HG03521 (cell line): ENCODE measurements around the gene LDLRAD2.
"Not testable (repeated sequence)": the region's sequence is repeated elsewhere in the genome, so short reads cannot be mapped to it uniquely, and the experiment has no call there.

Experiments
- ATAC-seq: cut with Tn5 transposase; IDR thresholded peaks from one replicate; pipeline ENCODE4 v1.9.1; 2021; ENCODE audit warnings: mild to moderate bottlenecking, moderate library complexity; ENCODE audit not compliant: unreplicated experiment

Gene LDLRAD2

DNA sequence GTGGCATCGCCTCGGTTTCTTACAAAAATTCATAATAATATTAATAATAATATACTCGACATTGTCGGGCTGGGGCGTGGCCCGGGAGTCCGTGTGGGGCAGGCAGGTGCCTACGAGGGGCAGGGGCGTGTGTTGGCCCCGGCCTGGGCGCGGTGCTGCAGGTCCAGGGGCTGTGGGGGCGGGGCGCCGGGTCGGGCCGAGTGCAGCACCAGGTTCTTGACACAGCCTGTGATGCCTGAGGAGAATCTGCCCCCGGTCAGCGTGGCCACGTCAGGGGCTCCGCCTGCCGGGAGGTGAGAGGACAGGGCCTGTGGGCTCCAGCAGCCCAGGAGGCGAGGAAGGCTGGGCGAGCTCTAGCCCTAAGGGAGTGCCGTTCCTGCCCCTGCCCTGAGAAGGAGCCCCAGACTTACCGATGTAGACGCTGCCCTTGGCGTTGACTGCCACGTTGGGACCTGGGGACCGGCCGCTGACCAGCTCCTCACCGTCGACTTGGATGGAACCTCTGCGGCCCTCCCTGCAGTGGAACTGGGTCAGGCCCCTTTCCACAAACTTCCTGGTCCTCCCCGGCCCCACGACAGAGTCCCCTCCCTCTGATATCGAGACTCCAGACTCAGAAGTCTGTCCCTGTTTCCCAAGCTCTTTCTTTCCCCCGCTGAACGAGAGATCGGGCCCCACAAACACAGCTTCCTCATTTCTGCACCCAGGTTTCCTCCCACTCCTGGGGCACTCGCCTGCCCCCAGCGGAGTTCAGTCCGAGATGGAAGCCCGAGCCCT, 11.3 kb downstream of the LDLRAD2 start:
- no peak for ATAC-seq

DNA sequence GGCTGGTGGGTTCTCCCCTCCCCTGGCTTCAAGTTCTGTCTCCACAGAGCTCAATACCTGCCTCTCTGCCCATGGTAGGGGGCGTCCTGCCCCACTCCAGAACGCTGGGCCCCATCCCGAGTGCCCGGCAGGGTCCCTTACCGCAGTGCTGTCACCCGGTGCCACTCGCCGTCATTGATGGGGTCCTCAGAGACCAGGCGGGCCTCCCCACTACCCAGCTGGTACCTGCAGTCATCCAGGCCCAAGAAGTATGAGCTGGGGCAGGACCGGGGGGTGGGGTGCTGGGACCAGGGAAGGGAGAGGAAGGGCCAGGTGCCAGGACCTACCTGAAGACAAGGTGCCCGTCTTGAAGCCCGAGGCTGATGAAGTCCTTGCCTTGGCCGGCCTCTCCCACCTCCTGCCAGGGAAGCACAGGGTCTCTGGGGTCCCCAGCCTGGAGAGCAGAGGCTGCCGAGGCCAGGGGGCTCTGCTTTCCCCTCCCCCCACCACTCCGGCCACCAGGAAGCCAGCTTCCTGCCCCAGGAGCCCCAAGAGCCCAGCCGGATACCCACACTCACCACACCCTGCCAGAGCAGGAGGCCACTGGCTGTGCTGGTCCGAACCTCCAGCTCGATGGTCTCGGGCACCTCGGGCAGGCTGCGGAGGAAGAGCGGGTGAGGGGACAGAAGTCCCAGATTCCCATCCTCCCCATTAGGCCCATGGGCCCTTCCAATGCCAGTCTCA, 12.1 kb downstream of the LDLRAD2 start:
- ATAC-seq, result no peak

DNA sequence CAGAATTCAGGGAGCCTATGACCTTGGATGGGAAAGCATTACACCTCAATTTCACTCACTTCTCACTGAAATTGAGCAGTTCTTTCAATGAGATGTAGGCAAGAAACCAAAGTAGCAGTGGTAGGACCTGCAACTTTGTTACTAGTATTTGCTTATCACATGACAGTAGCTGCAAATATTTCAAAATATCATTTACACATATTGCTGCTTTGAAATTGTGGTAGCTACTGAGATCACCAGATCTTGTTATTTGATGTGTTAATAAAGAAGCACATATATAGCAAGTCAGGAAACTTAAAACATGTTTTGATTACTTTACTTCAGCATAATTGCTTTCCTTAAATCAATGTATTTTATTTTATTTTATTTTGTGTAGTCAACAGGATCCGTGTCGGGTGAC, 12.9 kb downstream of the LDLRAD2 start:
- no peak for ATAC-seq

DNA sequence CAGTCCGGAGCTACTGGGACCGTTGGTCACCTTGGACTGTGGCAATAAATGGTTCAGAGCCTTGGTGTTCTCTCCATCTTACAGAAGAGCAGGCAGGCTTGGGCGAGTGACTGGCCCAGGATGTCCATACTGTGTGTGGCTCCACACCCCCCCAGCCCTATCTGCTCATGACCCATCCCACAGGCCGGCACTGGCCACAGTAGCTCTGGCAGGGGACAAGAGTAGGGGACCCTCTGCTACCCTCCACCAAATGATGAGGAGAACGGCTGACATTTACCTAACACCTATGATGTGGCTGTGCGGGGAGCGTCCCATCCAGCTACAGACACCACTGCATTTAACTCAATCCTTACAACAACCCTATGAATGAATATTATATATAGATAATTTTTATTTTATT, 13.3 kb downstream of the LDLRAD2 start:
- no peak for ATAC-seq

DNA sequence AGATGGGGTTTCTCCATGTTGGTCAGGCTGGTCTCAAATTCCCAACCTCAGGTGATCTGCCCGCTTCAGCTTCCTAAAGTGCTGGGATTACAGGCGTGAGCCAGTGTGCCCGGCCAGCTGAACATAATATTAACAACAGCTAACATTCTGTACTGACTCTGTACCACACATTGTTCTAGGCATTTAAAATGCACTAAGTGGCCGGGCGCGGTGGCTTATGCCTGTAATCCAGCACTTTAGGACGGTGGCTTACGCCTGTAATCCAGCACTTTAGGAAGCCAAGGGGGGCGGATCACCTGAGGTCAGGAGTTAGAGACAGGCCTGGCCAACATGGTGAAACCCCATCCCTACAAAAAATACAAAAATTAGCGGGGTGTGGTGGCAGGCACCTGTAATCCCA, 14.6 kb downstream of the LDLRAD2 start:
- not testable (repeated sequence) for ATAC-seq

DNA sequence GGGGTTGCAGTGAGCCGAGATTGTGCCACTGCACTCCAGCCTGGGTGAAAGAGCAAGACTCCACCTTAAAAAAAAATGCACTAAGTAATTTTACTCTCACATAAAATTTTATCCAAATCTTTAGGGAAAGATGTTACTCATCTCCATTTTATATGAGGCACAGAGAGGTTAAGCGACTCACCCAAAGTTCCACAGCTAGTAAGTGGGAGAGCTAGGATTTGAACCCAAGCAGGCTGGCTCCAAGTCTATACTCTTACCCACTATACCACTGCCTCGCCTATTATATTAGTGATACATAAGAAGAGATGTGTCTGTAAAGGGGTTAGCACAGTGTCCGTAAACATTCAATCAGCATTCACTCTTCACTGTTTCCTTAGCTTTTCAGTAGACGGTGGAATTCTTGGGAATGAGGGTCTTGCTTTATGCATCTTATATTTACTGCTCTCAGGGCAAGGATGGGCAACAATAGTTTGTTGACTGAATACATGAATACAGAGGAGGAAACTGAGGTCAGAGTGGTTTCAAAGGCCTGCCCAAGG, 15.1 kb downstream of the LDLRAD2 start:
- no peak for ATAC-seq

DNA sequence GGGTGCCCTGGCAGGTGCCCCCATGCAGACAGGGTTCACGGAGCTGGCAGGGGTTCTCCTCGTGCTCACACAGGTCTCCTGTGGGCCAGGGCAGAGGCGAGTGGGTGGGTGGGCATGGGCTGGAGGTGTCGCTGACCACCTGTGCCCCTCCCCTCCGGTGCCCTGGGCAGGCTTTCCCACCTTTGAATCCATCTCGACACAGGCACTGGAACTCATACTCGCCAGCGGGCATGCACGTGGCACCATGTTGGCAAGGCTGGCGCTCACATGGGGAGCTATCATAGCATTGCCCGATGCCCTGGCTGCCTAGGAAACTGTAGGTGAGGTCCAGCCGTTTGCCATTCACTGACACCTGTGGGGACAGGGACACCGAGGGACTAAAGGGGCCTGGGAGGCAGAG, 16.0 kb downstream of the LDLRAD2 start:
- ATAC-seq, result no peak

DNA sequence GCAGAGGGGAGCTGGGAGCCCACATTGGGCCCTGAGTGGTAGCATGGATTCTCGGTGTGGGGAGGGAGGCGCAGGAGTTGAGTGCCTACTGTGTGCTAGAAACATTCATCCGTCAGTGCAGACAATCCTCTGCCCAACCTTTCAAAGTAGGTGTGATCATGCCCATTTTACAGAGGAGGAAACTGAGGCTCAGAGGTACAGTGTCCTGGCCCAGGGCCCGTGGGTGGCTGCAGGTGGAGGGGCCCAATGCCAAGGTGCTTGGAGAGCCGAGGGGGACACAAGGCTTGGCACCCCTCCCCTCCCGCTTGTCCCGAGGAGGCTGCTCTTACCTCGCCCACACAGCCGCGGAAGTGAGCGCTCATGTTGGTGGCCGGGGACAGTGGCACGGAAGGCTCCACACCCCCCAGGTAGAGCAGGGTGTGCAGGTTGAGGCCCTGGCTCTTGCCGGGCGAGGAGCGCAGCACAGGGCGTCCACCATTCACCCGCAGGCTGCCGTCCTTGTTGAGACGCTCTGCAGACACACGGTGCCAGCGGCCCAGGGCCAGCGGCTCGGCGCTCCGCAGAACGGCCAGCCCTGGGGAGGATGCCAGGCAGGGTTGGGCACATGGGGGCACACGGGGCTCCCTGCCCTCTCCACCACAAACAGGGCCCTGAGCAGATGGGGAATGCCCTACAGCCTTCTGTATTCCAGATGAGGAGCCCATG, 16.6 kb downstream of the LDLRAD2 start:
- ATAC-seq, result no peak

DNA sequence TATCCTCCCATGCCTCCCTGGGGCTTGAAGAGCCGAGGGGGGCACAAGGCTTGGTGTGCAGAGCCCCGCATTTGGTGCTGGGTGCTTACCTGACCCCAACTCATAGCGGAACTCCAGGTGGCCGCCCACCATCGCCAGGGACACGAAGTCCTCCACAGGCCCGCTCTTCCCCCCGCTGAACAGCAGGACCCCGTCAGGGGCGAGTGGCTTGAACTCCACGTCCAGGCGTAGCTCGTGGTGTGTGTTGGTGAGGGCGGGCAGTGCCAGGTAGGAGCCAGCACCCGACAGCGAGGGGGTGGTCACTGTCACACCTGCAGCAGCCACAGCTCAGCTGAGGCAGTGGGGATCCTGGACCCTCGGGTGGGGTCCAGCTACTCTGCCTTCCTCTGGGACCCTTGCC, 17.2 kb downstream of the LDLRAD2 start:
- no peak for ATAC-seq

DNA sequence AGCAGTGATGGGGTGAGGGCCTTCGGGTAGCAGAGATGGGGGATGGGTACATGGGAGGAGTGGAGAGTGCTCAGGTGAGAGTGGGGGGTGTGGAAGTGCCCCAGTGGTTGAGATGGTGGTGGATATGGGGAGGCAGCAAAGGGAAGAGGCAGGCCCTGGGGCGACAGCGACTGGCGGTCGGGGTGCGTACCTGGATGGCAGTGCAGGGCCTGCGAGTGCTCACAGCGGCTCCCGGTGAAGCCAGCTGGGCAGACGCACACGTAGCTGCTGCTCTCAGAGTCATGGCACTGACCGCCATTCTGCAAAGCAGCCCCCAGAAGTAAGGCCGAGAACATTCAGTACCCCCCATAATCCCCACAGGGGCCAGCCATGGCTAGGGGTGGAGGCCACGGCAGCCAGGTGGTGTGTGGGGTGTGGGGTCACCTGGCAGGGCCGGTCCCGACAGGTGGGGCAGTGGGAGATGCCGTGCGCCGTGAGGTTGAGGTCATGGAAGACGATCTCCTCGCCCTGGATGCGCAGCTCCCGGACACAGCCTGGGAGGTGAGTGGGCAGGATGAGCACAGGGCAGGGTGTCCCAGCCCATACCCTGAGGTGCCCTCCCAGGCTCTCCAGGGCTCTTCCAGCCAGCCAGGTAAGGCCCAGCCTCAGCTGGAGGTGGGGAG, 18.9 kb downstream of the LDLRAD2 start:
- no peak for ATAC-seq

DNA sequence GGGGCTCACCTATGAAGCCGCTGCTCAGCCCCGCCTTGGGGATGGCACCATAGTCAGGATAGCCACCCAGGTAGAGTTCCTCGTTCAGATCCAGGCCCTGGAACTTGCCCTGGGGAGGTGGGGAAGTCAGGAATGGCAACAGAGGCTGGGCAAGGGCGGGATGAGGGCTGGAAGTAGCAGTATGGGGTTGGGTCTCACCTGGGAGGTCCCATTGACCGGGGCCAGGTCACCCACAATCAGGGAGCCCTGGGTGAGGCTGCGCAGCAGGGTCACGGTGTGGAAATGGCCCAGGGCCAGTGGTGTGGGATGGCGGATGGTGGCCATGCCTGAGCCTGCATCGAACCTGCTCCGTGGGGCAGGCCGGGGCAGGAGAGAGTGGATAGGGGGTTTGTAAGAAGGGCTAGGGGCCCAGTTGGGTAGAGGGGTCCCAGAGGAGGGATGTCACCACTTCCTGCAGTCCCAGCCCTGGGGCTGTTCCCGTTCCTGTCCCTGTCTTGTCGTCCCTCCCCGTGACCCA, 19.4 kb downstream of the LDLRAD2 start:
- no peak for ATAC-seq

DNA sequence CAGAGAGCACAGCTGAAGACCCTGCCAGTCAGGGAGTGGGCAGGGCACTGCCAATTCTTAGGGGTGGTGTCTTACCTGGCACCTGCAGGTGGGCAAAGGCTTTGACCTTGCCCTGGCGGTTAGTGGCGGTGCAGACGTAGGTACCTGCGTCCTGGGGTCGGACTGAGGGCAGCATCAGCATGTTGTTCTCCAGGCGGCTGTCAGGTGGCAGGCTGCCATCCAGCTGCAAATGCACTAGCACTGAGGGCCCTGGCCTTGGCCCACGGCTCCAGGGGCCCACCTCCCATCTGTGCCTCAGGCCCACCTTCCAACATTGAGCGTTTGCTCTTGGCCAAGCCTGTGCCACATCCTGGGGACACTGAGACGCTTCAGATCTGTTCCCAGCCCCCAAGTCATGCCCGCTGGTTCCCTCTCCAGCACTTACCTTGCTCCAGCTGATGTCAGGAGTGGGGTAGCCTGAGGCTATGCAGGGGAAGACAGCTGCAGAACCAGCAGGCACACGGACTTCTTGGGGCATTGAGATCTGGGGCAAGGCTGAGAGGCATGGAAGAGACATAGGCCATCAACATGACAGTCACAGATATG, 21.4 kb downstream of the LDLRAD2 start:
- no peak for ATAC-seq

DNA sequence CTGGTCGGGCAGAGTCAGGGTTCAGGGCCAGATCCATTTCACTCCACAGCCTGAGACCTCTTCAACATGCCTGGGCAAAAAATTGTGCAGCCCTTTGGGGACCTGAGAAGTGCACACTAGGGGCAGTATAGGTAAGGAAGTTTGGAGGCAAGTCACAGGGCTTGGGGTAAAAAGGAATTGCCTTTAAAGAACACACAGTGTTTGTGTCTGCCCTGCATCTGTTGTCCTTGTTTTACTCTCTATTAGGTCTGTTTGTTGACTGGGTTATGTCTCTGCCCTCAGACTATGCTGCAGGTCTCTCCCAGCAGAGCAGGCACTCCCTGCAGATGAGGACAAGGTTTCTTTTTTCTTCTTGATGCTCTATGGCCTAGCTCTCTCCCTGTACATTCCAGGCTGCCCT, 22.0 kb downstream of the LDLRAD2 start:
- ATAC-seq, result no peak

DNA sequence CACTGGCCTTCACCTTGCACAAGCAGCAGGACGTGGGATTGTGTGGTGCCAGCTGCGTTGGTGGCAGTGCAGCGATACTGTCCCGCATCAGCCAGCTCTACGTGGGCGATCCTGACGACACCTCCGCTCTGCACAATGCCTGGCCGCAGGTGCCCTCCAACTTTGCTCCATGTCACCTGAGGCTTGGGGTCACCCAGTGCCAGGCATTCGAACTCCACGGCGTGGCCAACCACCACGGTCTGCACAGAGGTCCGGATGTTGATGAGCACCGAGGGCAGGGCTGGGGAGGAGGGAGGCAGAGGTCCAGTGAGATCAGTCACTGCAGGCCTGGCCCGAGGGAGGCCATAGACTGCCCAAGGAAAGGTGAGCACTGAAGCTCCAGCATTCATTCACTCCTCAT, 22.6 kb downstream of the LDLRAD2 start:
- no peak for ATAC-seq

DNA sequence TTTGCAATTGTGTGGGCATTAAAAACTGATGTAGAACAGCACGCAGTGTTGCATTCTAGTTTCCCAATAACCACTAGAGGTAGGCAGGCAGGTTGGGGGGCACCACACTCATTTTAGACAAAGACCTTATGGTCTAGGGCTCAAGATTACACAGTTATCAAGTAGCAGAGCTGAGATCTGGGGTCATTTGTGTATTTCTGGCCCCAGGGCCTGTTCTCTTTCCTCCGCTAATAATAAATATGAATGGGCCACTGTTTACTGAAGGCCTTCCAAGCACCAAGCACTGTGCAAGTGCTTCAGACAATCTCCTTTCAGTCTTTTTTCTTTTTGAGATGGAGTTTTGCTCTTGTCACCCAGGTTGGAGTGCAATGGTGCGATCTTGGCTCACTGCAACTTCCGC, 23.9 kb downstream of the LDLRAD2 start:
- no peak for ATAC-seq

DNA sequence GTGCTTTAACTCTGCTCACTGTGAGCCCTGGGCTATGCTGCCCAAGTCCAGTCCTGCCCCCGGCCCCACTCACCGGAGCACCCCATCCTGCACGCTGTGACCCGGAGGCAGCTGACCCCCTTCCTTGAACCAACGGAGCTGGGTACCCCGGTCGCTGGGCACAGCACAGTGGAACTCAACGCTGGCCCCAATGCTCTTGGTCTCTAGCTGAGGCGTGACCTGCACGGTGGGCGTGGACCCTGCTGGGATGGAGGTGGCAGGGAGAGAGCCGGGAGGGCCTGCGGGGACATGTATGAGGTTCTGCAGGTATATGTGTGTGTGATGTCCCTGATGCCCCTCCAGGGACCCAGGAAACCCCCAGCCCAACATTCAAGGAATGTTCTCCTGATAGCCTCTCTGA, 24.7 kb downstream of the LDLRAD2 start:
- no peak for ATAC-seq

DNA sequence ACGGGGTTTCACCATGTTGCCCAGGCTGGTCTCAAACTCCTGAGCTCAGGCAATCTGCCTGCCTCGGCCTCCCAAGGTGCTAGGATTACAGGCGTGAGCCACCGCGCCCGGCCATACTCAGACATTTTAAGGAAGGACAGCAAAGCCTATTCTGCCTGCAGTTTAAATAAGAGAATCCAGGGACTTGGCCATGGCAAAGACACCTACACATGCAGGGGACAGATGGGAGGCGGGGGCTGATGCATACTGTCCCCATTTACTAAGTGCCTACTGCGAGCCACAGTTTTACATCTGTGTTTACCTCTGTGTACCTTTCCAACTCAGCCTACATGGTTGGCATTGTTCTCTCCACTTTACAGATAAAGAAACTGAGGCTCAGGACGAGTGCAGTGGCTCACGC, 25.4 kb downstream of the LDLRAD2 start:
- ATAC-seq, result no peak

DNA sequence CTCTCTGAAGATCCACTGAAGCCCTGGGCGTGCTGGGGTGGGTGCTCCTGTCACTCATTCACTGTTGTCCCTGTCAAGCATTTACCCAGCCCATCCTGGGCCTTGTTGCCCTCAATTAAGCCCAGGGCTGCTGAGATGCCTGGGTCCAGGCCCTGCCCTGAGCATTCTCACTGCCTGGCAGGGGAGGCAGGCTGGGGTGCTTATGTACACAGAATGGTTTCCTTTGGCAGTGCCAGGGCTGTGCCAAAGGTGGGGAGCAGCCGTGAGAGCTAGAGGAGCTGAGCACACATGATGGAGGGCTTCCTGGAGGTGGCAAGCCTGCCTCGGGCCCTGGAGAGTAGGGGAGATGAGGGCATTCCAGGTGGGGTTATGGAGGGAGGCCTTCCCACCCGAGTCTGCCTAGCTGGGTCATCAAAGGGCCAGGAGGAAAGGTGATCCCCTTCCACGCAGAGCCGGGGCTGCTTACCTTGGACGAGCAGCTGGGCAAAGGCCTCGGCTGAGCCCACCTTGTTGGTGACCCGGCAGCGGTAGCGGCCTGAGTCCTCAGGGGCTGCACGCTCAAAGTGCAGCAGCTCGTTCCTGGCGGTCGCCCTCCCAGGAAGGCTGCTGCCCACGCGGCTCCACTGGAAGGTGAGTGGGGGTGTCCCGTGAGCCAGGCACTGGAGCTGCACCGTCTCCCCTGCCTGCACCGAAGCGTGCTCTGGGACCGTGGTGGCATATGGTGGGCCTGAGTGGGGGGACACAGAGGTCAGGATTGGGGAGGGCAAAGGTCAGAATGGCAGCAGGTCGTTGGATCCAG, 26.5 kb downstream of the LDLRAD2 start:
- ATAC-seq, result no peak

DNA sequence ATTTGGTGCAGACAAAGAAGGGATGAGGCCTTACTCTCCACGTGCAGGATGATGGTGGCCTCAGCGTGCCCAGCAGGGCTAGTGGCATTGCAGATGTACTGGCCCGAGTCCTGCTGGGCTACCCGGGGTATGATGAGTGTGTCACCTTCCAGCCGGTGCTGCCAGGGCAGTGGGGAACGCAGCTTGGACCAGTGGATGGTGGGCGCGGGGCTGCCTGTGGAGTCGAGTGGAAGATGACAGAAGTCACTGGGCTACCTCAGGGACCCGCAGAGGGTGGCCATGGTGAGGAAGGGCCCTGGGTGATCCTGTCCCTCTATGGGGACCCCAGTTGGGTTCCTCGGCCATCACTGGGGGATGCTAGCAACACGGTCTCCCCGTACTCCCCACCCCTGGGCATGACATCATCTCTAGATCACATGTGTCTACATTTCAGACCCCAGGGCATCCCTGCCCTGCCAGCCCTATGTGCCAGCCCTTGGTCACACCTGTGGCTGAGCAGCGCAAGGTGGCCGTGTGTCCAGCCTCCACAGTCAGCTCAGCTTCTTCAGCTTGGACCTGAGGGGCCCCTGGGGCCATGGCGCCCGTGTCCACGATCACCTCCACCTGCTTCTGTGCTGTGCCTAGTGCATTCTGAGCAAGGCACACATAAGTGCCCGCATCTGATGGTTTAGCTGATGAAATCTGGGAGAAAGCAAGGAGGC, 27.4 kb downstream of the LDLRAD2 start:
- no peak for ATAC-seq
